ENCODE measurements around the gene PPP6R2.
"Not testable (repeated sequence)": the region's sequence is repeated elsewhere in the genome, so short reads cannot be mapped to it uniquely, and the experiment has no call there.

PPP6R2 gene

GRCh38 chr22:50398831-50399648, 55.9 kb downstream of the PPP6R2 start:
- Histone ChIP-seq H3K9me3 (ENCODE audit: control insufficient read depth in 1 of 2, low read length in 2 of 2) (no peaks in the 10 kb centered on the region), H3K4me3 (ENCODE audit: low read depth in 1 of 2, low read length in 2 of 2) (peak overlapping the region in 1 of 2 donors; percentile 3), H3K27ac (ENCODE audit: low read depth, low read length) (peak overlapping the region; percentile 43), H3K27me3 (ENCODE audit: control insufficient read depth in 1 of 2, insufficient read depth in 2 of 2, low read length in 2 of 2) (no peaks in the 10 kb centered on the region), H3K36me3 (ENCODE audit: control insufficient read depth in 1 of 2, insufficient read depth in 2 of 2, low read length in 2 of 2) (peaks cover 10 to 22% of the 10 kb centered on the region in 2 donors), H3K4me1 (ENCODE audit: control insufficient read depth in 1 of 2, insufficient read depth in 2 of 2, low read length in 2 of 2) (peaks cover 11 to 19% of the 10 kb centered on the region in 2 donors), H3K9ac (ENCODE audit: low read depth in 1 of 2, low read length in 2 of 2) (peak overlapping the region in 1 of 2 donors; percentile 22)

- Histone ChIP-seq H3K9me3 (ENCODE audit: control insufficient read depth in 1 of 2, low read length in 2 of 2) (no peaks in the 10 kb centered on the region), H3K27me3 (ENCODE audit: control insufficient read depth in 1 of 2, insufficient read depth in 2 of 2, low read length in 2 of 2) (no peaks in the 10 kb centered on the region), H3K27ac (ENCODE audit: low read depth, low read length) (peak overlapping the region; percentile 43), H3K36me3 (ENCODE audit: control insufficient read depth in 1 of 2, insufficient read depth in 2 of 2, low read length in 2 of 2) (peaks cover 9 to 18% of the 10 kb centered on the region in 2 donors), H3K9ac (ENCODE audit: low read depth in 1 of 2, low read length in 2 of 2) (peak overlapping the region in 1 of 2 donors; percentile 22), H3K4me3 (ENCODE audit: low read depth in 1 of 2, low read length in 2 of 2) (peak overlapping the region in 1 of 2 donors; percentile 3), H3K4me1 (ENCODE audit: control insufficient read depth in 1 of 2, insufficient read depth in 2 of 2, low read length in 2 of 2) (peaks cover 11 to 19% of the 10 kb centered on the region in 2 donors)
Observed at GRCh38 chr22:50399751-50400331, 56.7 kb downstream of the PPP6R2 start.

- Histone ChIP-seq H3K27me3 (ENCODE audit: control insufficient read depth in 1 of 2, insufficient read depth in 2 of 2, low read length in 2 of 2) (no peaks in the 10 kb centered on the region), H3K4me1 (ENCODE audit: control insufficient read depth in 1 of 2, insufficient read depth in 2 of 2, low read length in 2 of 2) (peaks cover 11 to 19% of the 10 kb centered on the region in 2 donors), H3K4me3 (ENCODE audit: low read depth in 1 of 2, low read length in 2 of 2) (no peak overlapping the region), H3K36me3 (ENCODE audit: control insufficient read depth in 1 of 2, insufficient read depth in 2 of 2, low read length in 2 of 2) (peaks cover 9 to 13% of the 10 kb centered on the region in 2 donors), H3K9me3 (ENCODE audit: control insufficient read depth in 1 of 2, low read length in 2 of 2) (no peaks in the 10 kb centered on the region), H3K27ac (ENCODE audit: low read depth, low read length) (no peak overlapping the region), H3K9ac (ENCODE audit: low read depth in 1 of 2, low read length in 2 of 2) (no peak overlapping the region)
Observed at GRCh38 chr22:50400406-50400805, 57.3 kb downstream of the PPP6R2 start.

- H3K27ac ChIP-seq (ENCODE audit: low read depth, low read length), result no peak overlapping the region
- peaks cover 9 to 11% of the 10 kb centered on the region in 2 donors for H3K36me3 ChIP-seq (ENCODE audit: control insufficient read depth in 1 of 2, insufficient read depth in 2 of 2, low read length in 2 of 2)
- H3K4me1 ChIP-seq (ENCODE audit: control insufficient read depth in 1 of 2, insufficient read depth in 2 of 2, low read length in 2 of 2), result peaks cover 11 to 19% of the 10 kb centered on the region in 2 donors
- H3K9me3 ChIP-seq (ENCODE audit: control insufficient read depth in 1 of 2, low read length in 2 of 2), result no peaks in the 10 kb centered on the region
- no peak overlapping the region for H3K4me3 ChIP-seq (ENCODE audit: low read depth in 1 of 2, low read length in 2 of 2)
- no peak overlapping the region for H3K9ac ChIP-seq (ENCODE audit: low read depth in 1 of 2, low read length in 2 of 2)
- no peaks in the 10 kb centered on the region for H3K27me3 ChIP-seq (ENCODE audit: control insufficient read depth in 1 of 2, insufficient read depth in 2 of 2, low read length in 2 of 2)
Observed at GRCh38 chr22:50400931-50401330, 57.8 kb downstream of the PPP6R2 start.

- Histone ChIP-seq H3K36me3 (ENCODE audit: control insufficient read depth in 1 of 2, insufficient read depth in 2 of 2, low read length in 2 of 2) (peaks cover 6 to 11% of the 10 kb centered on the region in 2 donors), H3K9ac (ENCODE audit: low read depth in 1 of 2, low read length in 2 of 2) (no peak overlapping the region), H3K4me3 (ENCODE audit: low read depth in 1 of 2, low read length in 2 of 2) (no peak overlapping the region), H3K4me1 (ENCODE audit: control insufficient read depth in 1 of 2, insufficient read depth in 2 of 2, low read length in 2 of 2) (peaks cover 5 to 13% of the 10 kb centered on the region in 2 donors), H3K27ac (ENCODE audit: low read depth, low read length) (no peak overlapping the region), H3K27me3 (ENCODE audit: control insufficient read depth in 1 of 2, insufficient read depth in 2 of 2, low read length in 2 of 2) (no peaks in the 10 kb centered on the region), H3K9me3 (ENCODE audit: control insufficient read depth in 1 of 2, low read length in 2 of 2) (no peaks in the 10 kb centered on the region)
Observed at GRCh38 chr22:50401907-50402306, 58.8 kb downstream of the PPP6R2 start.

- no peak overlapping the region for H3K27ac ChIP-seq (ENCODE audit: low read depth, low read length)
- H3K4me1 ChIP-seq (ENCODE audit: control insufficient read depth in 1 of 2, insufficient read depth in 2 of 2, low read length in 2 of 2), result peaks cover 0 to 9% of the 10 kb centered on the region in 2 donors
- no peak overlapping the region for H3K9ac ChIP-seq (ENCODE audit: low read depth in 1 of 2, low read length in 2 of 2)
- no peaks in the 10 kb centered on the region for H3K27me3 ChIP-seq (ENCODE audit: control insufficient read depth in 1 of 2, insufficient read depth in 2 of 2, low read length in 2 of 2)
- no peak overlapping the region for H3K4me3 ChIP-seq (ENCODE audit: low read depth in 1 of 2, low read length in 2 of 2)
- H3K36me3 ChIP-seq (ENCODE audit: control insufficient read depth in 1 of 2, insufficient read depth in 2 of 2, low read length in 2 of 2), result peaks cover 7 to 25% of the 10 kb centered on the region in 2 donors
- H3K9me3 ChIP-seq (ENCODE audit: control insufficient read depth in 1 of 2, low read length in 2 of 2), result no peaks in the 10 kb centered on the region
Observed at GRCh38 chr22:50403701-50404101, 60.6 kb downstream of the PPP6R2 start.

- Histone ChIP-seq H3K9ac (ENCODE audit: low read depth in 1 of 2, low read length in 2 of 2) (no peak overlapping the region), H3K36me3 (ENCODE audit: control insufficient read depth in 1 of 2, insufficient read depth in 2 of 2, low read length in 2 of 2) (peaks cover 7 to 28% of the 10 kb centered on the region in 2 donors), H3K27ac (ENCODE audit: low read depth, low read length) (no peak overlapping the region), H3K4me1 (ENCODE audit: control insufficient read depth in 1 of 2, insufficient read depth in 2 of 2, low read length in 2 of 2) (no peaks in the 10 kb centered on the region), H3K9me3 (ENCODE audit: control insufficient read depth in 1 of 2, low read length in 2 of 2) (no peaks in the 10 kb centered on the region), H3K27me3 (ENCODE audit: control insufficient read depth in 1 of 2, insufficient read depth in 2 of 2, low read length in 2 of 2) (no peaks in the 10 kb centered on the region), H3K4me3 (ENCODE audit: low read depth in 1 of 2, low read length in 2 of 2) (no peak overlapping the region)
Observed at GRCh38 chr22:50406416-50407170, 63.5 kb downstream of the PPP6R2 start.

GRCh38 chr22:50408311-50408710, 65.2 kb downstream of the PPP6R2 start:
- peaks cover 7 to 30% of the 10 kb centered on the region in 2 donors for H3K36me3 ChIP-seq (ENCODE audit: control insufficient read depth in 1 of 2, insufficient read depth in 2 of 2, low read length in 2 of 2)

GRCh38 chr22:50408954-50409353, 65.8 kb downstream of the PPP6R2 start:
- not testable (repeated sequence) for H3K9me3 ChIP-seq (ENCODE audit: control insufficient read depth in 1 of 2, low read length in 2 of 2); H3K4me3 ChIP-seq (ENCODE audit: low read depth in 1 of 2, low read length in 2 of 2); H3K27me3 ChIP-seq (ENCODE audit: control insufficient read depth in 1 of 2, insufficient read depth in 2 of 2, low read length in 2 of 2); H3K27ac ChIP-seq (ENCODE audit: low read depth, low read length); H3K9ac ChIP-seq (ENCODE audit: low read depth in 1 of 2, low read length in 2 of 2); H3K4me1 ChIP-seq (ENCODE audit: control insufficient read depth in 1 of 2, insufficient read depth in 2 of 2, low read length in 2 of 2)
- peaks cover 7 to 36% of the 10 kb centered on the region in 2 donors for H3K36me3 ChIP-seq (ENCODE audit: control insufficient read depth in 1 of 2, insufficient read depth in 2 of 2, low read length in 2 of 2)

More at GRCh38 chr22:50408311-50408710, 65.2 kb downstream of the PPP6R2 start:
- Histone ChIP-seq H3K9ac (ENCODE audit: low read depth in 1 of 2, low read length in 2 of 2) (no peak overlapping the region), H3K27me3 (ENCODE audit: control insufficient read depth in 1 of 2, insufficient read depth in 2 of 2, low read length in 2 of 2) (no peaks in the 10 kb centered on the region), H3K9me3 (ENCODE audit: control insufficient read depth in 1 of 2, low read length in 2 of 2) (no peaks in the 10 kb centered on the region), H3K4me1 (ENCODE audit: control insufficient read depth in 1 of 2, insufficient read depth in 2 of 2, low read length in 2 of 2) (no peaks in the 10 kb centered on the region), H3K27ac (ENCODE audit: low read depth, low read length) (no peak overlapping the region), H3K4me3 (ENCODE audit: low read depth in 1 of 2, low read length in 2 of 2) (no peak overlapping the region)
